Right lobe of liver (tissue), 4 donors: ENCODE data around the gene CCDC167.

Experiments
- POLR2A ChIP-seq: fragments of 450-650 bp; IDR thresholded peaks from one replicate; pipeline ENCODE4 v1.6.1; 2017; ENCODE audit warnings: antibody characterized with exemption, mild to moderate bottlenecking
- TF ChIP-seq, protein P1 (sequence below), 4 donors: fragments of 200-600 bp in 3 of 4; fragments of 450-650 bp in 1 of 4; IDR thresholded peaks; one replicate each; pipeline versions ENCODE4 v1.5.1 to v1.8.0; 2016 to 2022; ENCODE audit warnings: antibody characterized with exemption in 4 of 4, mild to moderate bottlenecking in 2 of 4
- donor health status: DM: no; HTN: no; CAD: no.
- donor health status: DM: no; HTN: no; CAD: no.
- donor health status: DM: no; HTN: yes; CAD: no.

DNA sequence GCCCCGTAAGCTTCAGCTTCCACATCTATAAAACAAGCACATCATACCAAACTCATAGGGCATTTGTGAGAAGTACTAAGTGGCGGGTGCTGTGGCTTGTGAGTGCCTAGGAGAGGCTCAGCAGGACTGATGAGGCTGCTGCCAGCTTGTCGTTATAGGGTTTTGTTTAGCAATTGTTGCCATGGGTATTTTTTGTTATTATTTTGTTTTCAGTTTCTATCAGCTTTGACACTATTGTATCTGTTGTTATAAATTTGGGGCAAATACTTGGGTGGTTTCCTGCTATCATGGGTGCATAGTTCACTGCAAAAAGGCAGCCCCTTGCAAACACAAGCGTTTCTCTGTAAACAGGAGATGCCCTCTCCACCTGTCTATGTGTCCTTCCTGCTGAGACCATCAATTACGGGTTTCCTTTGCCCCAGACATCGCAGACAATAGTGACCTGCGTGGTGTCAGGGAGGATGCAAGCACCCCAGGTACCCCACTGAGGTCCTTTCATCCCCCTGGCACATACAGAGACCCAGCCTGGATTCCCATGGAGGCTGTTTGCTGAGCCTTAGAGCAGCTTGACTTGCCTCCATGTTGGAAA, 3.1 kb upstream of the CCDC167 start:
- no peak for TF ChIP-seq POLR2A
- TF ChIP-seq, protein P1, sequence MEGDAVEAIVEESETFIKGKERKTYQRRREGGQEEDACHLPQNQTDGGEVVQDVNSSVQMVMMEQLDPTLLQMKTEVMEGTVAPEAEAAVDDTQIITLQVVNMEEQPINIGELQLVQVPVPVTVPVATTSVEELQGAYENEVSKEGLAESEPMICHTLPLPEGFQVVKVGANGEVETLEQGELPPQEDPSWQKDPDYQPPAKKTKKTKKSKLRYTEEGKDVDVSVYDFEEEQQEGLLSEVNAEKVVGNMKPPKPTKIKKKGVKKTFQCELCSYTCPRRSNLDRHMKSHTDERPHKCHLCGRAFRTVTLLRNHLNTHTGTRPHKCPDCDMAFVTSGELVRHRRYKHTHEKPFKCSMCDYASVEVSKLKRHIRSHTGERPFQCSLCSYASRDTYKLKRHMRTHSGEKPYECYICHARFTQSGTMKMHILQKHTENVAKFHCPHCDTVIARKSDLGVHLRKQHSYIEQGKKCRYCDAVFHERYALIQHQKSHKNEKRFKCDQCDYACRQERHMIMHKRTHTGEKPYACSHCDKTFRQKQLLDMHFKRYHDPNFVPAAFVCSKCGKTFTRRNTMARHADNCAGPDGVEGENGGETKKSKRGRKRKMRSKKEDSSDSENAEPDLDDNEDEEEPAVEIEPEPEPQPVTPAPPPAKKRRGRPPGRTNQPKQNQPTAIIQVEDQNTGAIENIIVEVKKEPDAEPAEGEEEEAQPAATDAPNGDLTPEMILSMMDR (IDR thresholded peaks at IDR 0.05), result no peak
